ENCODE measurements around the gene PLP1.
"Not testable (repeated sequence)": the region's sequence is repeated elsewhere in the genome, so short reads cannot be mapped to it uniquely, and the experiment has no call there.

PLP1 gene
- 0 to 0.09 (median 0) reads per million in 4 experiments for total RNA-seq

GRCh38 chrX:103776546-103776945 is at the start of gene PLP1:
Gene PLP1 (plus strand): TSS chrX:103776840. CDS start chrX:103776996, 156 bp downstream.
- DNase-seq = no peak

- no peak for DNase-seq
These were observed 49.5 kb upstream of the PLP1 start for GRCh38 chrX:103727115-103727514.

- no peak for DNase-seq
These were observed 47.6 kb upstream of the PLP1 start for GRCh38 chrX:103729015-103729414.

GRCh38 chrX:103730147-103730795 is 46.4 kb upstream of the PLP1 start:
- no peak for DNase-seq

- no peak for DNase-seq
These were observed 45.7 kb upstream of the PLP1 start for GRCh38 chrX:103730796-103731493.

- DNase-seq = no peak
These were observed 43.6 kb upstream of the PLP1 start for GRCh38 chrX:103733017-103733416.

GRCh38 chrX:103734125-103734760 is 42.4 kb upstream of the PLP1 start:
- no peak for DNase-seq

- no peak for DNase-seq
These were observed 38.9 kb upstream of the PLP1 start for GRCh38 chrX:103737696-103738095.

GRCh38 chrX:103739421-103739820 is 37.2 kb upstream of the PLP1 start:
- no peak for DNase-seq

GRCh38 chrX:103741879-103742278 is 34.8 kb upstream of the PLP1 start:
- no peak for DNase-seq

- DNase-seq = no peak
These were observed 34.3 kb upstream of the PLP1 start for GRCh38 chrX:103742339-103742738.

GRCh38 chrX:103747163-103747562 is 29.5 kb upstream of the PLP1 start:
- no peak for DNase-seq

- no peak for DNase-seq
These were observed 22.2 kb upstream of the PLP1 start for GRCh38 chrX:103754401-103754800.

GRCh38 chrX:103756736-103757135 is 19.9 kb upstream of the PLP1 start:
- no peak for DNase-seq

GRCh38 chrX:103758555-103758954 is 18.1 kb upstream of the PLP1 start:
- no peak for DNase-seq

GRCh38 chrX:103763541-103763940 is 13.1 kb upstream of the PLP1 start:
- DNase-seq = not testable (repeated sequence)

- not testable (repeated sequence) for DNase-seq
These were observed 9.7 kb upstream of the PLP1 start for GRCh38 chrX:103766813-103767555.

GRCh38 chrX:103773445-103773844 is 3.2 kb upstream of the PLP1 start:
- no peak for DNase-seq

- no peak for DNase-seq
These were observed 2.5 kb upstream of the PLP1 start for GRCh38 chrX:103774070-103774642.

- DNase-seq = no peak
These were observed 2.6 kb downstream of the PLP1 start for GRCh38 chrX:103779141-103779789.

- DNase-seq = no peak
These were observed 3.9 kb downstream of the PLP1 start for GRCh38 chrX:103780336-103781061.

GRCh38 chrX:103781062-103781402 is 4.4 kb downstream of the PLP1 start:
- DNase-seq = no peak
